Measurements from ENCODE around the gene AIP. TPM values are rescaled to one million over a fixed set of nuclear protein-coding genes. Genes with fewer than 3 reads are reported as not detected.
A peak's percentile ranks its signal among the peaks of the same experiment; 100 is the strongest.

Gene AIP
- polyA plus RNA-seq, 1 experiment = 55.3 TPM

GRCh38 chr11:67500831-67501715 is 18.2 kb downstream of the AIP start:
- ChIA-PET CTCF (no interaction called here), POLR2A (no interaction called here)
- Histone ChIP-seq H3K4me3 (ENCODE audit: low read depth, low read length) (no peak overlapping the region), H3K27ac (ENCODE audit: low read depth, low read length) (no peak overlapping the region), H3K9me3 (ENCODE audit: control insufficient read depth, insufficient read depth, low read length) (no peaks in the 10 kb centered on the region; the same call in 1 of the 2 replicates), H3K27me3 (ENCODE audit: control insufficient read depth, insufficient read depth, low read length) (no peaks in the 10 kb centered on the region)
- TF ChIP-seq CTCF (IDR thresholded peaks at IDR 0.05; ENCODE audit: low read depth, low read length) = no peak
- DNase-seq (ENCODE audit: low read depth, low spot score) = no peak

- ChIA-PET CTCF (no interaction called here), POLR2A (no interaction called here)
These were observed 19.0 kb downstream of the AIP start for GRCh38 chr11:67501854-67502253.

GRCh38 chr11:67502328-67502979 is 19.6 kb downstream of the AIP start:
- Histone ChIP-seq H3K27me3 (ENCODE audit: control insufficient read depth, insufficient read depth, low read length) (no peaks in the 10 kb centered on the region), H3K4me3 (ENCODE audit: low read depth, low read length) (no peak overlapping the region), H3K9me3 (ENCODE audit: control insufficient read depth, insufficient read depth, low read length) (no peaks in the 10 kb centered on the region; the same call in 1 of the 2 replicates), H3K27ac (ENCODE audit: low read depth, low read length) (no peak overlapping the region)
- no peak for DNase-seq (ENCODE audit: low read depth, low spot score)
- TF ChIP-seq CTCF (IDR thresholded peaks at IDR 0.05; ENCODE audit: low read depth, low read length) = no peak
- POLR2A ChIA-PET = no interaction called here
- CTCF ChIA-PET = no interaction called here

More at GRCh38 chr11:67501854-67502253, 19.0 kb downstream of the AIP start:
- no peak for TF ChIP-seq CTCF (IDR thresholded peaks at IDR 0.05; ENCODE audit: low read depth, low read length)
- Histone ChIP-seq H3K27ac (ENCODE audit: low read depth, low read length) (no peak overlapping the region), H3K9me3 (ENCODE audit: control insufficient read depth, insufficient read depth, low read length) (no peaks in the 10 kb centered on the region; the same call in 1 of the 2 replicates), H3K27me3 (ENCODE audit: control insufficient read depth, insufficient read depth, low read length) (no peaks in the 10 kb centered on the region), H3K4me3 (ENCODE audit: low read depth, low read length) (no peak overlapping the region)
- no peak for DNase-seq (ENCODE audit: low read depth, low spot score)

- CTCF ChIA-PET = no interaction called here
- POLR2A ChIA-PET = no interaction called here
- Histone ChIP-seq H3K9me3 (ENCODE audit: control insufficient read depth, insufficient read depth, low read length) (no peaks in the 10 kb centered on the region; the same call in 1 of the 2 replicates), H3K4me3 (ENCODE audit: low read depth, low read length) (peak overlapping the region; percentile 72), H3K27me3 (ENCODE audit: control insufficient read depth, insufficient read depth, low read length) (no peaks in the 10 kb centered on the region), H3K27ac (ENCODE audit: low read depth, low read length) (no peak overlapping the region)
- TF ChIP-seq CTCF (IDR thresholded peaks at IDR 0.05; ENCODE audit: low read depth, low read length) = no peak
- no peak for DNase-seq (ENCODE audit: low read depth, low spot score)
These were observed 20.5 kb downstream of the AIP start for GRCh38 chr11:67503119-67504004.
